Esophagus muscularis mucosa (tissue), 4 donors: Measurements from ENCODE around the gene GNAT3.

ENCODE experiments used
- EP300 ChIP-seq: sonication (generic); formaldehyde crosslinking; IDR thresholded peaks from one replicate; pipeline ENCODE4 v1.6.1; 2017; ENCODE audit warnings: antibody characterized with exemption
- POLR2A ChIP-seq: fragments of 450-650 bp; IDR thresholded peaks from one replicate; pipeline ENCODE4 v1.6.1; 2017; ENCODE audit warnings: antibody characterized with exemption, moderate library complexity, mild to moderate bottlenecking, low read depth
- POLR2AphosphoS5 ChIP-seq, 2 donors: sonication (generic); formaldehyde crosslinking; IDR thresholded peaks; one replicate each; pipeline ENCODE4 v1.6.1; 2017; ENCODE audit warnings: antibody characterized with exemption in 2 of 2
- TF ChIP-seq, protein P1 (sequence below), 3 experiments: fragments of 200-600 bp in 2 of 3; fragments of 450-650 bp in 1 of 3; sonication (generic) in 2 of 3; IDR thresholded peaks; one replicate each; pipeline ENCODE4 v1.5.1; 2017 to 2019; ENCODE audit warnings: antibody characterized with exemption in 3 of 3, mild to moderate bottlenecking in 2 of 3, moderate library complexity in 1 of 3

- TF ChIP-seq POLR2AphosphoS5 (IDR thresholded peaks at IDR 0.05) (no peak), POLR2A (no peak), EP300 (no peak)
- TF ChIP-seq, protein P1, sequence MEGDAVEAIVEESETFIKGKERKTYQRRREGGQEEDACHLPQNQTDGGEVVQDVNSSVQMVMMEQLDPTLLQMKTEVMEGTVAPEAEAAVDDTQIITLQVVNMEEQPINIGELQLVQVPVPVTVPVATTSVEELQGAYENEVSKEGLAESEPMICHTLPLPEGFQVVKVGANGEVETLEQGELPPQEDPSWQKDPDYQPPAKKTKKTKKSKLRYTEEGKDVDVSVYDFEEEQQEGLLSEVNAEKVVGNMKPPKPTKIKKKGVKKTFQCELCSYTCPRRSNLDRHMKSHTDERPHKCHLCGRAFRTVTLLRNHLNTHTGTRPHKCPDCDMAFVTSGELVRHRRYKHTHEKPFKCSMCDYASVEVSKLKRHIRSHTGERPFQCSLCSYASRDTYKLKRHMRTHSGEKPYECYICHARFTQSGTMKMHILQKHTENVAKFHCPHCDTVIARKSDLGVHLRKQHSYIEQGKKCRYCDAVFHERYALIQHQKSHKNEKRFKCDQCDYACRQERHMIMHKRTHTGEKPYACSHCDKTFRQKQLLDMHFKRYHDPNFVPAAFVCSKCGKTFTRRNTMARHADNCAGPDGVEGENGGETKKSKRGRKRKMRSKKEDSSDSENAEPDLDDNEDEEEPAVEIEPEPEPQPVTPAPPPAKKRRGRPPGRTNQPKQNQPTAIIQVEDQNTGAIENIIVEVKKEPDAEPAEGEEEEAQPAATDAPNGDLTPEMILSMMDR (IDR thresholded peaks at IDR 0.05) = no peak
Measured at GRCh38 chr7:80478683-80479082, 33.2 kb downstream of the GNAT3 start.
